HCT116 (cell line): ENCODE results near the gene LAMC3. TPM values are rescaled to one million over a fixed set of nuclear protein-coding genes. Genes with fewer than 3 reads are reported as not detected.

Source experiments
- ATAC-seq: fragments of 200-7000 bp; cut with Tn5 transposase; 2 replicates; pipeline ENCODE4 v1.9.1; 2020; ENCODE audit warnings: mild to moderate bottlenecking, moderate library complexity
- BruUV-seq: library from RNA; stranded (reverse); fragments of 400-500 nt; replicated peaks from 2 replicates; lab custom pipeline; 2021; lab: Mats Ljungman, UMichigan
- CTCF ChIA-PET: fragments of 300-600 bp; sonication (Branson Sonifier 250); formaldehyde crosslinking; loops from one replicate; lab custom pipeline; 2021; ENCODE audit warnings: antibody characterized with exemption; lab: Charles Lee
- POLR2A ChIA-PET: fragments of 300-600, 350-600 bp; sonication (Branson Sonifier 250); formaldehyde crosslinking; loops from one replicate; lab custom pipeline; 2021; ENCODE audit warnings: antibody characterized with exemption; lab: Charles Lee
- RAD21 ChIA-PET, 2 experiments: fragments of 300-600 bp; sonication (Branson Sonifier 250); formaldehyde crosslinking; loops; one replicate each; lab custom pipeline; 2023; ENCODE audit warnings: low total read pairs in 2 of 2; ENCODE audit not compliant: uncharacterized antibody in 2 of 2, unreplicated experiment in 2 of 2, low non-redundant PET in 1 of 2; lab: Charles Lee
- DNase-seq: peaks from one replicate; pipeline ENCODE4 v3.0.0-alpha.2; 2010; ENCODE audit warnings: low read depth, low spot score
- H2AFZ ChIP-seq: fragments of 200-600 bp; shearing (Covaris generic), sonication (generic); 2 replicates; pipeline ENCODE4 v1.6.1; 2017; ENCODE audit warnings: low read depth, mixed run types, mixed read lengths, antibody characterized with exemption, low read length; ENCODE audit not compliant: poor library complexity, severe bottlenecking
- H3K27ac ChIP-seq: 2 replicates; pipeline ENCODE4 v1.5.1; 2012; ENCODE audit warnings: low read depth, low read length
- H3K27me3 ChIP-seq: fragments of 200-600 bp; sonication (generic); 2 replicates; pipeline ENCODE4 v1.6.1; 2016; ENCODE audit warnings: mixed run types, low read length, mixed read lengths; ENCODE audit not compliant: insufficient read depth
- H3K36me3 ChIP-seq, 2 experiments: fragments of 200-500 bp in 1 of 2; fragments of 200-600 bp in 1 of 2; sonication (Bioruptor generic) in 1 of 2; sonication (generic) in 1 of 2; 2 replicates each; pipeline versions ENCODE4 v1.5.1 to v1.6.1; 2014 to 2016; ENCODE audit warnings: low read length in 2 of 2, inconsistent platforms in 1 of 2, mixed read lengths in 1 of 2, mixed run types in 1 of 2; ENCODE audit not compliant: insufficient read depth in 2 of 2, control insufficient read depth in 1 of 2
- H3K4me1 ChIP-seq, 2 experiments: fragments of 200-600 bp in 1 of 2; sonication (generic) in 1 of 2; 2 replicates each; pipeline versions ENCODE4 v1.5.1 to v1.6.1; 2012 to 2017; ENCODE audit warnings: low read length in 2 of 2, inconsistent platforms in 1 of 2, mild to moderate bottlenecking in 1 of 2, mixed read lengths in 1 of 2, mixed run types in 1 of 2, moderate library complexity in 1 of 2; ENCODE audit not compliant: insufficient read depth in 2 of 2, control insufficient read depth in 1 of 2
- H3K4me2 ChIP-seq: fragments of 200-600 bp; sonication (generic); 2 replicates; pipeline ENCODE4 v1.6.1; 2017; ENCODE audit warnings: mixed run types, low read length, mixed read lengths
- H3K4me3 ChIP-seq, 2 experiments: fragments of 200-600 bp in 1 of 2; sonication (generic) in 1 of 2; replicated peaks in 1 of 2; 2 replicates each; pipeline ENCODE4 v1.5.1; 2011 to 2016; ENCODE audit warnings: low read length in 2 of 2, control low read depth in 1 of 2, low read depth in 1 of 2, mild to moderate bottlenecking in 1 of 2, mixed read lengths in 1 of 2, mixed run types in 1 of 2
- H3K79me2 ChIP-seq: fragments of 200-600 bp; sonication (generic); 2 replicates; pipeline ENCODE4 v1.6.1; 2017; ENCODE audit warnings: mild to moderate bottlenecking, mixed run types, low read length, moderate library complexity, mixed read lengths; ENCODE audit not compliant: insufficient read depth
- H3K9ac ChIP-seq: fragments of 200-600 bp; sonication (generic); 2 replicates; pipeline ENCODE4 v1.6.1; 2016; ENCODE audit warnings: low read length, mixed read lengths
- H3K9me2 ChIP-seq: fragments of 200-600 bp; sonication (generic), shearing (Covaris generic); 2 replicates; pipeline ENCODE4 v1.6.1; 2017; ENCODE audit warnings: mixed run types, mild to moderate bottlenecking, moderate library complexity; ENCODE audit not compliant: insufficient read depth
- H3K9me3 ChIP-seq, 2 experiments: fragments of 200-500 bp in 1 of 2; fragments of 200-600 bp in 1 of 2; sonication (Bioruptor generic) in 1 of 2; sonication (generic) in 1 of 2; 2 replicates each; pipeline ENCODE4 v1.6.1; 2014 to 2017; ENCODE audit warnings: low read length in 2 of 2, mixed read lengths in 2 of 2, inconsistent platforms in 1 of 2, low read depth in 1 of 2, mild to moderate bottlenecking in 1 of 2, mixed run types in 1 of 2, moderate library complexity in 1 of 2; ENCODE audit not compliant: control insufficient read depth in 1 of 2, insufficient read depth in 1 of 2
- H4K20me1 ChIP-seq: fragments of 200-600 bp; sonication (generic), shearing (Covaris generic); 2 replicates; pipeline ENCODE4 v1.6.1; 2017; ENCODE audit warnings: mixed run types, mild to moderate bottlenecking, moderate library complexity; ENCODE audit not compliant: insufficient read depth
- CBX3 ChIP-seq: IDR thresholded peaks from 2 replicates; pipeline ENCODE4 v1.6.1; 2012; ENCODE audit warnings: low read depth
- CEBPB ChIP-seq: IDR thresholded peaks from 2 replicates; pipeline ENCODE4 v1.6.1; 2012; ENCODE audit warnings: low read depth
- EGR1 ChIP-seq: IDR thresholded peaks from 2 replicates; pipeline ENCODE4 v1.6.1; 2012; ENCODE audit warnings: low read depth
- EZH2phosphoT487 ChIP-seq: fragments of 200-600 bp; IDR thresholded peaks from 2 replicates; pipeline ENCODE4 v1.6.1; 2018; ENCODE audit warnings: antibody characterized with exemption, borderline replicate concordance
- FOSL1 ChIP-seq: IDR thresholded peaks from 2 replicates; pipeline ENCODE4 v1.6.1; 2012; ENCODE audit warnings: low read depth
- POLR2A ChIP-seq: IDR thresholded peaks from 2 replicates; pipeline ENCODE4 v1.7.0; 2011; ENCODE audit warnings: borderline replicate concordance; ENCODE audit not compliant: insufficient read depth, insufficient read length; ENCODE audit errors: extremely low read depth
- POLR2AphosphoS5 ChIP-seq: IDR thresholded peaks from 2 replicates; pipeline ENCODE4 v1.6.1; 2011; ENCODE audit warnings: mild to moderate bottlenecking, low read depth, low read length, moderate library complexity
- RAD21 ChIP-seq: IDR thresholded peaks from 2 replicates; pipeline ENCODE4 v1.6.1; 2012; ENCODE audit warnings: low read depth, mild to moderate bottlenecking
- SIN3A ChIP-seq: IDR thresholded peaks from 2 replicates; pipeline ENCODE4 v1.6.1; 2012; ENCODE audit warnings: low read depth
- SP1 ChIP-seq: IDR thresholded peaks from 2 replicates; pipeline ENCODE4 v1.6.1; 2012; ENCODE audit warnings: low read depth
- SRF ChIP-seq: IDR thresholded peaks from 2 replicates; pipeline ENCODE4 v1.6.1; 2012; ENCODE audit warnings: low read depth
- TCF7L2 ChIP-seq: IDR thresholded peaks from 2 replicates; pipeline ENCODE4 v1.7.0; 2011; ENCODE audit warnings: borderline replicate concordance, inconsistent platforms; ENCODE audit not compliant: insufficient read depth, insufficient read length; ENCODE audit errors: extremely low read depth
- YY1 ChIP-seq: IDR thresholded peaks from 2 replicates; pipeline ENCODE4 v1.6.1; 2011; ENCODE audit warnings: low read length, low read depth, moderate library complexity, mild to moderate bottlenecking; ENCODE audit not compliant: insufficient replicate concordance; ENCODE audit errors: extremely low read depth
- ZFX ChIP-seq: fragments of 450-650 bp; IDR thresholded peaks from 2 replicates; pipeline ENCODE4 v1.6.1; 2017
- ZNF274 ChIP-seq: fragments of 200-500 bp; sonication (Bioruptor generic); IDR thresholded peaks from 2 replicates; pipeline ENCODE4 v1.6.1; 2014; ENCODE audit warnings: mild to moderate bottlenecking, low read depth, low read length, inconsistent platforms
- intact Hi-C: fragments of 100-400 bp; cut with micrococcal nuclease; formaldehyde crosslinking; loops from 2 replicates; pipeline ENCODE4 v1.10.0; 2022
- total RNA-seq: library from RNA; stranded (reverse); gene quantifications from one replicate; pipeline ENCODE4 v1.2.1, GENCODE V29; 2021; ENCODE audit not compliant: unreplicated experiment
- TF ChIP-seq, protein P1 (sequence below): IDR thresholded peaks from 2 replicates; pipeline ENCODE4 v1.6.1; 2012
- TF ChIP-seq, protein P2 (sequence below), 3 experiments: fragments of 200-600 bp in 1 of 3; sonication (generic) in 1 of 3; IDR thresholded peaks in 2 of 3; conservative IDR thresholded peaks in 1 of 3; 2 replicates each; pipeline ENCODE4 v1.5.1; 2012 to 2017; ENCODE audit warnings: low read depth in 2 of 3, low read length in 2 of 3, antibody characterized with exemption in 1 of 3, borderline replicate concordance in 1 of 3, control low read depth in 1 of 3, mild to moderate bottlenecking in 1 of 3, mixed read lengths in 1 of 3, mixed run types in 1 of 3, moderate library complexity in 1 of 3; ENCODE audit not compliant: insufficient read depth in 1 of 3
- TF ChIP-seq, protein P3 (sequence below): IDR thresholded peaks from 2 replicates; pipeline ENCODE4 v1.6.1; 2012
- TF ChIP-seq, protein P4 (sequence below): IDR thresholded peaks from 2 replicates; pipeline ENCODE4 v1.6.1; 2012; ENCODE audit warnings: low read depth
- TF ChIP-seq, protein P5 (sequence below): IDR thresholded peaks from 2 replicates; pipeline ENCODE4 v1.6.1; 2011; ENCODE audit warnings: mild to moderate bottlenecking, low read length, moderate library complexity; ENCODE audit not compliant: insufficient replicate concordance; ENCODE audit errors: extremely low read depth

LAMC3 gene
- total RNA-seq, 1 experiment from 2014 or later = 7.7 TPM

DNA sequence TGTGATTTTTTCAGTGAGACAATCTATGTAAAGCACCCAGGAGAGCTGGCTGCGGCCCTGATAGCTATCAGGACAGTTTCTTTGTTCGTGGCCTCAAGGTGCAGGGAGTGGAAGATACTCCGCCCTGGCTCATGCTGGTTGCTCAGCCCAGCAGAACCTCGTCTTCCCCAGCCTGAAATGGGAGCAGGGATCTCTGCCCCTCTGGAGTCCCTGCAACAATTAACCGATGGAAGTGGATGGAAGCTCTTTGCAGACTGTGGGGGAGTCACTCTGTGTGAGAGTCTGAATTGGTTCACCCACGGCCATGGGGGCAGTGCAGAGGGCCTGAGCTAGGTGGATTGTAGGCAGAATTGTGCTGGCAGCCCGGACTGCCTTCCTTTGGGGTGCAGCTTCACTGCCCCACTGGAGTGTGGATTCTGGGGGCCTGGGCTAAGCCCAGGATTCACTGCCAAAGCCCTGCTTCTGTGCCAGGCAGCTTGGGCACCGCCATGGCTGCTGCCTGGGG is 90.2 kb downstream of the LAMC3 start:
- ChIA-PET CTCF (no interaction called here), RAD21 (no interaction called here), POLR2A (interaction anchor here (0.6 to 0.7 kb wide), 2 partner anchors 45 to 1123 kb away, joined by 3 read pairs; no protein-coding TSS in a partner anchor)
- intact Hi-C loops = no loop called here
- Histone ChIP-seq H3K9me2 (no peaks in the 10 kb centered on the region), H3K4me2 (no peak overlapping the region), H3K4me1 (peaks cover 14 to 31% of the 10 kb centered on the region in 2 experiments), H3K79me2 (no peaks in the 10 kb centered on the region; the same call in 1 of the 2 replicates), H3K9ac (no peak overlapping the region), H3K36me3 (no peaks in the 10 kb centered on the region), H3K4me3 (no peak overlapping the region), H2AFZ (no peak overlapping the region)
- DNase-seq = no peak
- no peak for ATAC-seq
- no TSS peak for BruUV-seq
- no peak for TF ChIP-seq EZH2phosphoT487
- TF ChIP-seq, protein P1, sequence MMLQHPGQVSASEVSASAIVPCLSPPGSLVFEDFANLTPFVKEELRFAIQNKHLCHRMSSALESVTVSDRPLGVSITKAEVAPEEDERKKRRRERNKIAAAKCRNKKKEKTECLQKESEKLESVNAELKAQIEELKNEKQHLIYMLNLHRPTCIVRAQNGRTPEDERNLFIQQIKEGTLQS = no peak
- TF ChIP-seq, protein P2, sequence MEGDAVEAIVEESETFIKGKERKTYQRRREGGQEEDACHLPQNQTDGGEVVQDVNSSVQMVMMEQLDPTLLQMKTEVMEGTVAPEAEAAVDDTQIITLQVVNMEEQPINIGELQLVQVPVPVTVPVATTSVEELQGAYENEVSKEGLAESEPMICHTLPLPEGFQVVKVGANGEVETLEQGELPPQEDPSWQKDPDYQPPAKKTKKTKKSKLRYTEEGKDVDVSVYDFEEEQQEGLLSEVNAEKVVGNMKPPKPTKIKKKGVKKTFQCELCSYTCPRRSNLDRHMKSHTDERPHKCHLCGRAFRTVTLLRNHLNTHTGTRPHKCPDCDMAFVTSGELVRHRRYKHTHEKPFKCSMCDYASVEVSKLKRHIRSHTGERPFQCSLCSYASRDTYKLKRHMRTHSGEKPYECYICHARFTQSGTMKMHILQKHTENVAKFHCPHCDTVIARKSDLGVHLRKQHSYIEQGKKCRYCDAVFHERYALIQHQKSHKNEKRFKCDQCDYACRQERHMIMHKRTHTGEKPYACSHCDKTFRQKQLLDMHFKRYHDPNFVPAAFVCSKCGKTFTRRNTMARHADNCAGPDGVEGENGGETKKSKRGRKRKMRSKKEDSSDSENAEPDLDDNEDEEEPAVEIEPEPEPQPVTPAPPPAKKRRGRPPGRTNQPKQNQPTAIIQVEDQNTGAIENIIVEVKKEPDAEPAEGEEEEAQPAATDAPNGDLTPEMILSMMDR (IDR thresholded peaks at IDR 0.05 in 2 of 3, conservative IDR thresholded peaks at IDR 0.05 in 1 of 3; ENCODE audit: borderline replicate concordance in 1 of 3, insufficient read depth in 1 of 3, low read depth in 2 of 3, low read length in 2 of 3) = no peak
- TF ChIP-seq, protein P3, sequence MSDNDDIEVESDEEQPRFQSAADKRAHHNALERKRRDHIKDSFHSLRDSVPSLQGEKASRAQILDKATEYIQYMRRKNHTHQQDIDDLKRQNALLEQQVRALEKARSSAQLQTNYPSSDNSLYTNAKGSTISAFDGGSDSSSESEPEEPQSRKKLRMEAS = no peak
- no peak for TF ChIP-seq YY1
- TF ChIP-seq POLR2A = no peak
- TF ChIP-seq FOSL1 = no peak
- no peak for TF ChIP-seq CEBPB
- TF ChIP-seq TCF7L2 = no peak
- TF ChIP-seq ZNF274 = no peak
- TF ChIP-seq, protein P4, sequence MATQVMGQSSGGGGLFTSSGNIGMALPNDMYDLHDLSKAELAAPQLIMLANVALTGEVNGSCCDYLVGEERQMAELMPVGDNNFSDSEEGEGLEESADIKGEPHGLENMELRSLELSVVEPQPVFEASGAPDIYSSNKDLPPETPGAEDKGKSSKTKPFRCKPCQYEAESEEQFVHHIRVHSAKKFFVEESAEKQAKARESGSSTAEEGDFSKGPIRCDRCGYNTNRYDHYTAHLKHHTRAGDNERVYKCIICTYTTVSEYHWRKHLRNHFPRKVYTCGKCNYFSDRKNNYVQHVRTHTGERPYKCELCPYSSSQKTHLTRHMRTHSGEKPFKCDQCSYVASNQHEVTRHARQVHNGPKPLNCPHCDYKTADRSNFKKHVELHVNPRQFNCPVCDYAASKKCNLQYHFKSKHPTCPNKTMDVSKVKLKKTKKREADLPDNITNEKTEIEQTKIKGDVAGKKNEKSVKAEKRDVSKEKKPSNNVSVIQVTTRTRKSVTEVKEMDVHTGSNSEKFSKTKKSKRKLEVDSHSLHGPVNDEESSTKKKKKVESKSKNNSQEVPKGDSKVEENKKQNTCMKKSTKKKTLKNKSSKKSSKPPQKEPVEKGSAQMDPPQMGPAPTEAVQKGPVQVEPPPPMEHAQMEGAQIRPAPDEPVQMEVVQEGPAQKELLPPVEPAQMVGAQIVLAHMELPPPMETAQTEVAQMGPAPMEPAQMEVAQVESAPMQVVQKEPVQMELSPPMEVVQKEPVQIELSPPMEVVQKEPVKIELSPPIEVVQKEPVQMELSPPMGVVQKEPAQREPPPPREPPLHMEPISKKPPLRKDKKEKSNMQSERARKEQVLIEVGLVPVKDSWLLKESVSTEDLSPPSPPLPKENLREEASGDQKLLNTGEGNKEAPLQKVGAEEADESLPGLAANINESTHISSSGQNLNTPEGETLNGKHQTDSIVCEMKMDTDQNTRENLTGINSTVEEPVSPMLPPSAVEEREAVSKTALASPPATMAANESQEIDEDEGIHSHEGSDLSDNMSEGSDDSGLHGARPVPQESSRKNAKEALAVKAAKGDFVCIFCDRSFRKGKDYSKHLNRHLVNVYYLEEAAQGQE = no peak
- TF ChIP-seq, protein P5, sequence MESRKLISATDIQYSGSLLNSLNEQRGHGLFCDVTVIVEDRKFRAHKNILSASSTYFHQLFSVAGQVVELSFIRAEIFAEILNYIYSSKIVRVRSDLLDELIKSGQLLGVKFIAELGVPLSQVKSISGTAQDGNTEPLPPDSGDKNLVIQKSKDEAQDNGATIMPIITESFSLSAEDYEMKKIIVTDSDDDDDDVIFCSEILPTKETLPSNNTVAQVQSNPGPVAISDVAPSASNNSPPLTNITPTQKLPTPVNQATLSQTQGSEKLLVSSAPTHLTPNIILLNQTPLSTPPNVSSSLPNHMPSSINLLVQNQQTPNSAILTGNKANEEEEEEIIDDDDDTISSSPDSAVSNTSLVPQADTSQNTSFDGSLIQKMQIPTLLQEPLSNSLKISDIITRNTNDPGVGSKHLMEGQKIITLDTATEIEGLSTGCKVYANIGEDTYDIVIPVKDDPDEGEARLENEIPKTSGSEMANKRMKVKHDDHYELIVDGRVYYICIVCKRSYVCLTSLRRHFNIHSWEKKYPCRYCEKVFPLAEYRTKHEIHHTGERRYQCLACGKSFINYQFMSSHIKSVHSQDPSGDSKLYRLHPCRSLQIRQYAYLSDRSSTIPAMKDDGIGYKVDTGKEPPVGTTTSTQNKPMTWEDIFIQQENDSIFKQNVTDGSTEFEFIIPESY = no peak
- no peak for TF ChIP-seq ZFX
- no peak for TF ChIP-seq CBX3
- no peak for TF ChIP-seq POLR2AphosphoS5
- no peak for TF ChIP-seq EGR1
- TF ChIP-seq RAD21 = no peak
- TF ChIP-seq SP1 = no peak
- no peak for TF ChIP-seq SRF
- no peak for TF ChIP-seq SIN3A
- TF ChIP-seq, all 23 proteins: peak for 0
- H3K27ac ChIP-seq = no peak overlapping the region; the same call in 1 of the 2 replicates
- no peaks in the 10 kb centered on the region for H3K27me3 ChIP-seq
- H4K20me1 ChIP-seq = no peaks in the 10 kb centered on the region
- no peaks in the 10 kb centered on the region for H3K9me3 ChIP-seq
